ENCODE data around the gene PODNL1.

Gene PODNL1

GRCh38 chr19:13938301-13939064, at the start of gene PODNL1:
PODNL1 (minus strand) TSS chr19:13938417; CDS start chr19:13938181, 236 bp downstream.
- no peak within 1 kb of the TSS for H3K27ac ChIP-seq (ENCODE audit: low read length)
- DNase-seq (no peak), ATAC-seq (ENCODE audit: insufficient read depth, low read depth) (no peak)
- H3K79me2 ChIP-seq (ENCODE audit: insufficient read depth, low read length), result no peaks in the 10 kb centered on the region
- H3K9ac ChIP-seq (ENCODE audit: low read depth, low read length), result no peak within 1 kb of the TSS
- H3K4me2 ChIP-seq (ENCODE audit: insufficient read depth, low read length), result no peak within 1 kb of the TSS
- H3K9me3 ChIP-seq (ENCODE audit: insufficient read depth, low read length, severe bottlenecking), result no peaks in the 10 kb centered on the region
- H2AFZ ChIP-seq (ENCODE audit: low read depth, low read length), result no peak within 1 kb of the TSS
- no peaks in the 10 kb centered on the region for H4K20me1 ChIP-seq (ENCODE audit: insufficient read depth, low read length)
- H3K27me3 ChIP-seq (ENCODE audit: insufficient read depth, low read length, poor library complexity), result no peaks in the 10 kb centered on the region
- no peaks in the 10 kb centered on the region for H3K4me1 ChIP-seq (ENCODE audit: insufficient read depth, low read length)
- TF ChIP-seq CTCF (IDR thresholded peaks at IDR 0.05; ENCODE audit: borderline replicate concordance, extremely low read depth, low read length, poor library complexity, severe bottlenecking), result no peak
- TF ChIP-seq EZH2 (IDR thresholded peaks at IDR 0.05; ENCODE audit: borderline replicate concordance, low read depth, low read length, severe bottlenecking), result no peak
- no peaks in the 10 kb centered on the region for H3K36me3 ChIP-seq (ENCODE audit: insufficient read depth, low read length)
- no peak within 1 kb of the TSS for H3K4me3 ChIP-seq (ENCODE audit: low read depth in 1 of 2, low read length in 2 of 2)

GRCh38 chr19:13987101-13987890, 49.1 kb upstream of the PODNL1 start:
- Histone ChIP-seq H2AFZ (ENCODE audit: low read depth, low read length) (peak overlapping the region; percentile 61), H3K4me1 (ENCODE audit: insufficient read depth, low read length) (peaks cover 30% of the 10 kb centered on the region), H3K27me3 (ENCODE audit: insufficient read depth, low read length, poor library complexity) (no peaks in the 10 kb centered on the region), H3K36me3 (ENCODE audit: insufficient read depth, low read length) (peaks cover 34% of the 10 kb centered on the region), H3K9ac (ENCODE audit: low read depth, low read length) (peak overlapping the region; percentile 68), H3K27ac (ENCODE audit: low read length) (peak overlapping the region; percentile 94), H3K4me3 (ENCODE audit: low read depth in 1 of 2, low read length in 2 of 2) (peak overlapping the region in 1 of 2 experiments; percentile 43; a peak in 1 of 4 replicates), H3K4me2 (ENCODE audit: insufficient read depth, low read length) (peak overlapping the region; percentile 69), H3K79me2 (ENCODE audit: insufficient read depth, low read length) (peaks cover 5% of the 10 kb centered on the region), H3K9me3 (ENCODE audit: insufficient read depth, low read length, severe bottlenecking) (no peaks in the 10 kb centered on the region), H4K20me1 (ENCODE audit: insufficient read depth, low read length) (no peaks in the 10 kb centered on the region)
- DNase-seq, result no peak
- no peak for ATAC-seq (ENCODE audit: insufficient read depth, low read depth)
- TF ChIP-seq CTCF (IDR thresholded peaks at IDR 0.05; ENCODE audit: borderline replicate concordance, extremely low read depth, low read length, poor library complexity, severe bottlenecking), result no peak
- TF ChIP-seq EZH2 (IDR thresholded peaks at IDR 0.05; ENCODE audit: borderline replicate concordance, low read depth, low read length, severe bottlenecking), result no peak

- H2AFZ ChIP-seq (ENCODE audit: low read depth, low read length), result peak overlapping the region; percentile 65
- H3K9me3 ChIP-seq (ENCODE audit: insufficient read depth, low read length, severe bottlenecking), result no peaks in the 10 kb centered on the region
- peak overlapping the region; percentile 68 for H3K9ac ChIP-seq (ENCODE audit: low read depth, low read length)
- TF ChIP-seq EZH2 (IDR thresholded peaks at IDR 0.05; ENCODE audit: borderline replicate concordance, low read depth, low read length, severe bottlenecking) (no peak), CTCF (IDR thresholded peaks at IDR 0.05; ENCODE audit: borderline replicate concordance, extremely low read depth, low read length, poor library complexity, severe bottlenecking) (no peak)
- peak overlapping the region; percentile 94 for H3K27ac ChIP-seq (ENCODE audit: low read length)
- no peaks in the 10 kb centered on the region for H3K27me3 ChIP-seq (ENCODE audit: insufficient read depth, low read length, poor library complexity)
- DNase-seq (peak; percentile 99), ATAC-seq (ENCODE audit: insufficient read depth, low read depth) (peak; percentile 95)
- no peaks in the 10 kb centered on the region for H3K79me2 ChIP-seq (ENCODE audit: insufficient read depth, low read length)
- peak overlapping the region; percentile 69 for H3K4me2 ChIP-seq (ENCODE audit: insufficient read depth, low read length)
- peaks cover 36% of the 10 kb centered on the region for H3K36me3 ChIP-seq (ENCODE audit: insufficient read depth, low read length)
- no peaks in the 10 kb centered on the region for H4K20me1 ChIP-seq (ENCODE audit: insufficient read depth, low read length)
- H3K4me3 ChIP-seq (ENCODE audit: low read depth in 1 of 2, low read length in 2 of 2), result peak overlapping the region in 1 of 2 experiments; percentile 43; a peak in 1 of 4 replicates
- H3K4me1 ChIP-seq (ENCODE audit: insufficient read depth, low read length), result peaks cover 30% of the 10 kb centered on the region
These were observed 48.2 kb upstream of the PODNL1 start for GRCh38 chr19:13986348-13986904.

All from DND-41 (cell line).